HepG2 (cell line): ENCODE data around the gene WWC1. TPM values are rescaled to one million over a fixed set of nuclear protein-coding genes. Genes with fewer than 3 reads are reported as not detected.

ENCODE experiments used
- ATAC-seq: fragments of 200-7000 bp; cut with Tn5 transposase; 3 replicates; pipeline ENCODE4 v1.9.1; 2020; ENCODE audit warnings: mild to moderate bottlenecking, moderate library complexity
- BruUV-seq: library from RNA; stranded (reverse); fragments of 400-500 nt; replicated peaks from 2 replicates; lab custom pipeline; 2021; lab: Mats Ljungman, UMichigan
- CTCF ChIA-PET: fragments of 300-600 bp; formaldehyde crosslinking; extraction: SDS; loops from one replicate; lab custom pipeline; 2021; ENCODE audit warnings: low total read pairs, inconsistent platforms, low intra/inter-chr PET ratio; lab: Yijun Ruan, JAX
- POLR2A ChIA-PET: fragments of 350-600 bp; sonication (Branson Sonifier 250); formaldehyde crosslinking; loops from one replicate; lab custom pipeline; 2020; ENCODE audit warnings: antibody characterized with exemption, inconsistent platforms; lab: Yijun Ruan, JAX
- DNase-seq: peaks from one replicate; pipeline ENCODE4 v3.0.0-alpha.2; 2015; ENCODE audit warnings: low spot score
- FAIRE-seq: peaks from 3 replicates; lab custom pipeline; 2011; peaks lifted over from hg19 to GRCh38; lab: Jason Lieb, UNC
- H2AFZ ChIP-seq: one replicate; pipeline ENCODE4 v1.6.1; 2011; ENCODE audit warnings: low read length, inconsistent platforms
- H3K27ac ChIP-seq: fragments of 300-600 bp; 3 replicates; pipeline ENCODE4 v1.8.0; 2011; ENCODE audit warnings: mixed run types, mild to moderate bottlenecking, mixed read lengths, low read length, inconsistent platforms; ENCODE audit not compliant: insufficient read depth; ENCODE audit errors: extremely low read length
- H3K27me3 ChIP-seq, 2 experiments: fragments of 200-600 bp in 1 of 2; 2 replicates in 1 of 2; 3 replicates in 1 of 2; pipeline versions ENCODE4 v1.6.0 to v1.8.0; 2011; ENCODE audit warnings: low read length in 2 of 2, mild to moderate bottlenecking in 2 of 2, moderate library complexity in 2 of 2, inconsistent platforms in 1 of 2; ENCODE audit not compliant: insufficient read depth in 2 of 2, control insufficient read depth in 1 of 2
- H3K36me3 ChIP-seq, 2 experiments: fragments of 200-600 bp in 1 of 2; replicated peaks in 1 of 2; 2 replicates in 1 of 2; 3 replicates in 1 of 2; pipeline versions ENCODE4 v1.5.1 to v1.8.0; 2011; ENCODE audit warnings: low read length in 2 of 2, inconsistent platforms in 1 of 2; ENCODE audit not compliant: insufficient read depth in 2 of 2, control insufficient read depth in 1 of 2
- H3K4me1 ChIP-seq: 2 replicates; pipeline ENCODE4 v1.5.1; 2012; ENCODE audit warnings: low read length, inconsistent platforms; ENCODE audit not compliant: insufficient read depth
- H3K4me2 ChIP-seq: 2 replicates; pipeline ENCODE4 v1.6.0; 2011; ENCODE audit warnings: low read depth, low read length, inconsistent platforms
- H3K4me3 ChIP-seq, 3 experiments: fragments of 200-600 bp in 1 of 3; sonication (generic), shearing (Covaris generic) in 1 of 3; replicated peaks in 1 of 3; 2 replicates each; pipeline ENCODE4 v1.5.1; 2011 to 2016; ENCODE audit warnings: low read length in 3 of 3, inconsistent platforms in 2 of 3, low read depth in 2 of 3, mild to moderate bottlenecking in 2 of 3, control low read depth in 1 of 3, mixed read lengths in 1 of 3; ENCODE audit not compliant: insufficient read depth in 1 of 3
- H3K79me2 ChIP-seq: one replicate; pipeline ENCODE4 v1.6.1; 2011; ENCODE audit warnings: low read length, inconsistent platforms; ENCODE audit not compliant: insufficient read depth
- H3K9ac ChIP-seq: 2 replicates; pipeline ENCODE4 v1.6.0; 2011; ENCODE audit warnings: mild to moderate bottlenecking, low read depth, low read length, inconsistent platforms; ENCODE audit not compliant: insufficient read depth
- H3K9me3 ChIP-seq: 2 replicates; pipeline ENCODE4 v1.5.1; 2012; ENCODE audit warnings: mild to moderate bottlenecking, low read length
- H4K20me1 ChIP-seq: 2 replicates; pipeline ENCODE4 v1.6.0; 2011; ENCODE audit warnings: inconsistent platforms, mild to moderate bottlenecking, low read length, moderate library complexity; ENCODE audit not compliant: insufficient read depth
- EZH2 ChIP-seq: conservative IDR thresholded peaks from 2 replicates; pipeline ENCODE4 v1.6.1; 2012; ENCODE audit warnings: mild to moderate bottlenecking, low read depth, low read length, moderate library complexity
- GABPB1 ChIP-seq: IDR thresholded peaks from 2 replicates; pipeline ENCODE4 v1.6.1; 2016; ENCODE audit warnings: mild to moderate bottlenecking, missing genetic modification reagents, moderate library complexity, missing compliant biosample characterization
- MYC ChIP-seq: sonication (generic); formaldehyde crosslinking; IDR thresholded peaks from 2 replicates; pipeline ENCODE4 v1.9.0; 2021; ENCODE audit warnings: missing genetic modification reagents, borderline replicate concordance
- NFAT5 ChIP-seq: sonication (generic); formaldehyde crosslinking; IDR thresholded peaks from 2 replicates; pipeline ENCODE4 v1.4.0; 2020; ENCODE audit warnings: missing genetic modification reagents
- PITX1 ChIP-seq: sonication (generic); formaldehyde crosslinking; IDR thresholded peaks from 2 replicates; pipeline ENCODE4 v1.5.1; 2020; ENCODE audit warnings: mild to moderate bottlenecking, missing genetic modification reagents
- SOX5 ChIP-seq: IDR thresholded peaks from 2 replicates; pipeline ENCODE4 v1.6.1; 2016; ENCODE audit warnings: borderline replicate concordance
- YY1 ChIP-seq: IDR thresholded peaks from 2 replicates; pipeline ENCODE4 v1.6.1; 2011; ENCODE audit warnings: low read length, low read depth, moderate library complexity, mild to moderate bottlenecking; ENCODE audit not compliant: insufficient read depth, insufficient replicate concordance
- ZBTB37 ChIP-seq: sonication (generic); formaldehyde crosslinking; IDR thresholded peaks from 2 replicates; pipeline ENCODE4 v1.4.0; 2020; ENCODE audit warnings: mild to moderate bottlenecking, missing genetic modification reagents
- WGBS: methylation state at CpG from one replicate; pipeline ENCODE4 v1.1.6; 2017; ENCODE audit warnings: low lambda C conversion rate; 5-methylcytosine and 5-hydroxymethylcytosine counted together
- in situ Hi-C: cut with HindIII; loops from 2 replicates; pipeline ENCODE4 v1.10.0; 2017; ENCODE audit warnings: low pct_unique_long_range_greater_than_20kb; ENCODE audit not compliant: extremely low pct_ligation_motif_present
- intact Hi-C: fragments of 100-400 bp; cut with micrococcal nuclease; formaldehyde crosslinking; loops from one replicate; pipeline ENCODE4 v1.10.0; 2022; ENCODE audit not compliant: unreplicated experiment
- polyA plus RNA-seq, 8 experiments: library from polyadenylated mRNA; depleted of rRNA in 3 of 8; stranded (reverse) in 7 of 8; unstranded in 1 of 8; fragments of >200 nt; fragmentation: Illumina TruSeq in 4 of 8; extraction: Trizol in 4 of 8; gene quantifications; 2 replicates each; pipeline versions ENCODE4 v1.2.1 to v1.2.3, GENCODE V29; 2011 to 2016; ENCODE audit warnings: low read depth in 4 of 8, missing spikeins in 1 of 8, mixed read lengths in 1 of 8; ENCODE audit not compliant: insufficient read depth in 1 of 8
- total RNA-seq, 5 experiments: library from RNA; depleted of rRNA; stranded (reverse); fragments of >200 nt; fragmentation: Illumina TruSeq; extraction: Trizol; gene quantifications; 2 replicates each; pipeline ENCODE4 v1.2.3, GENCODE V29; 2016; ENCODE audit warnings: low read depth in 1 of 5

The WWC1 gene
- total and polyA plus RNA-seq, 2 of the 13 experiments (the other 11 are each of a cell fraction or from before 2014, with no cell fraction given), result 8.3 to 17.9 TPM

DNA sequence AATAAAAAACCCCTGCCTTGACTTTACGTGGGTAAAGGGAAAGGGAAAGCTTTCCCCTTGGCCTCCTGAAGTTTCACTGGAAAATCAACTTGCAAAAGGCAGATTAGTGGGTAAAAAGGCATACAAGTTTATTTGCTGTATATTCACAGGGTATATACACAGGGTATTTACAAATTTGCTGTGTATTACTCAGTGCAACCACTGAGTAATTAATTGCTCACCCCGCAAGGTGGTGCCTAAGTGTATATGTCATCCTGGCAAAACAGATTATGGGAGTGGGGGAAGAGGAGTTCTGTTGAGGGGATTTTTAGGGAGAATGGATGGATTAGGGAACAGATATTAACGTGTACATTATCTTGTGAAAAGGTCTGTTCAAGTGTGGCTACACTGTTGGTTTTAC lies 187.7 kb downstream of the WWC1 start:
- DNase-seq, result no peak
- no peaks in the 10 kb centered on the region for H3K9me3 ChIP-seq
- 63% methylated on average over 3 of the region's 3 CpGs for WGBS
- no peak overlapping the region for H3K4me3 ChIP-seq
- TF ChIP-seq GABPB1 (CRISPR knock-in tag) (no peak), ZBTB37 (no peak), EZH2 (no peak), NFAT5 (CRISPR knock-in tag) (no peak), YY1 (no peak), MYC (CRISPR knock-in tag) (no peak), SOX5 (CRISPR knock-in tag) (no peak), PITX1 (CRISPR knock-in tag) (no peak)
- no peaks in the 10 kb centered on the region for H3K79me2 ChIP-seq
- in situ Hi-C loops, result no loop called here
- H3K27me3 ChIP-seq, result no peaks in the 10 kb centered on the region
- ChIA-PET CTCF (no interaction called here), POLR2A (no interaction called here)
- no peaks in the 10 kb centered on the region for H4K20me1 ChIP-seq
- H3K9ac ChIP-seq, result no peak overlapping the region
- no TSS peak for BruUV-seq
- H3K36me3 ChIP-seq, result no peaks in the 10 kb centered on the region
- intact Hi-C loops, result no loop called here
- peaks cover 16% of the 10 kb centered on the region for H3K4me1 ChIP-seq
- no peak overlapping the region for H2AFZ ChIP-seq
- no peak for ATAC-seq
- H3K4me2 ChIP-seq, result no peak overlapping the region
- no peak overlapping the region for H3K27ac ChIP-seq
- FAIRE-seq, result no peak
